Progenitor cell of endocrine pancreas (in vitro differentiated cells): ENCODE results near the gene VSIR. TPM values are rescaled to one million over a fixed set of nuclear protein-coding genes. Genes with fewer than 3 reads are reported as not detected.

Source experiments
- DNase-seq: peaks from one replicate; pipeline ENCODE4 v3.0.0; 2021; ENCODE audit warnings: low spot score; ENCODE audit not compliant: unreplicated experiment
- H3K27ac Mint-ChIP-seq: 2 replicates; pipeline ENCODE4 v1.8.0; 2021; ENCODE audit warnings: mild to moderate bottlenecking, moderate library complexity, mixed read lengths
- H3K27me3 Mint-ChIP-seq: 2 replicates; pipeline ENCODE4 v1.8.0; 2021; ENCODE audit warnings: mixed read lengths
- H3K36me3 Mint-ChIP-seq: 2 replicates; pipeline ENCODE4 v1.8.0; 2022; ENCODE audit warnings: mixed read lengths; ENCODE audit not compliant: insufficient read depth
- H3K4me1 Mint-ChIP-seq: 2 replicates; pipeline ENCODE4 v1.8.0; 2021; ENCODE audit warnings: low read depth, mixed read lengths
- H3K4me3 Mint-ChIP-seq: 2 replicates; pipeline ENCODE4 v1.8.0; 2021; ENCODE audit warnings: low read depth, mild to moderate bottlenecking, moderate library complexity, mixed read lengths
- H3K9me3 Mint-ChIP-seq: 2 replicates; pipeline ENCODE4 v1.8.0; 2021; ENCODE audit warnings: low read depth, mixed read lengths
- CTCF ChIP-seq: fragments of 200-600 bp; sonication (generic); IDR thresholded peaks from one replicate; pipeline ENCODE4 v1.5.0; 2021; ENCODE audit warnings: antibody characterized with exemption, mild to moderate bottlenecking; ENCODE audit not compliant: unreplicated experiment
- total RNA-seq: library from RNA; stranded (reverse); gene quantifications from 2 replicates; pipeline ENCODE4 v1.2.1, GENCODE V29; 2021

VSIR gene
- total RNA-seq, 1 donor from 2014 or later: 2.6 TPM

GRCh38 chr10:71804077-71804476 lies 30.8 kb upstream of the VSIR start:
- TF ChIP-seq CTCF: no peak
- Mint-ChIP-seq H3K36me3 (no peaks in the 10 kb centered on the region), H3K4me3 (no peak overlapping the region), H3K27ac (no peak overlapping the region), H3K4me1 (peaks cover 4% of the 10 kb centered on the region), H3K27me3 (peaks cover 25% of the 10 kb centered on the region), H3K9me3 (no peaks in the 10 kb centered on the region)
- no peak for DNase-seq

GRCh38 chr10:71802715-71803488 lies 29.6 kb upstream of the VSIR start:
- TF ChIP-seq CTCF: no peak
- peaks cover 4% of the 10 kb centered on the region for H3K4me1 Mint-ChIP-seq
- no peak overlapping the region for H3K4me3 Mint-ChIP-seq
- H3K36me3 Mint-ChIP-seq: no peaks in the 10 kb centered on the region
- no peaks in the 10 kb centered on the region for H3K9me3 Mint-ChIP-seq
- no peak overlapping the region for H3K27ac Mint-ChIP-seq
- DNase-seq: no peak
- H3K27me3 Mint-ChIP-seq: peaks cover 25% of the 10 kb centered on the region

- Mint-ChIP-seq H3K36me3 (no peaks in the 10 kb centered on the region), H3K4me1 (peaks cover 4% of the 10 kb centered on the region), H3K4me3 (no peak overlapping the region), H3K27me3 (peaks cover 25% of the 10 kb centered on the region), H3K9me3 (no peaks in the 10 kb centered on the region), H3K27ac (no peak overlapping the region)
- no peak for DNase-seq
- TF ChIP-seq CTCF: no peak
Observed at GRCh38 chr10:71802235-71802634, 28.9 kb upstream of the VSIR start.

GRCh38 chr10:71801361-71801760 lies 28.0 kb upstream of the VSIR start:
- DNase-seq: no peak
- Mint-ChIP-seq H3K36me3 (no peaks in the 10 kb centered on the region), H3K27me3 (peaks cover 28% of the 10 kb centered on the region), H3K4me1 (peaks cover 4% of the 10 kb centered on the region), H3K4me3 (no peak overlapping the region), H3K27ac (no peak overlapping the region), H3K9me3 (no peaks in the 10 kb centered on the region)
- TF ChIP-seq CTCF: no peak

DNA sequence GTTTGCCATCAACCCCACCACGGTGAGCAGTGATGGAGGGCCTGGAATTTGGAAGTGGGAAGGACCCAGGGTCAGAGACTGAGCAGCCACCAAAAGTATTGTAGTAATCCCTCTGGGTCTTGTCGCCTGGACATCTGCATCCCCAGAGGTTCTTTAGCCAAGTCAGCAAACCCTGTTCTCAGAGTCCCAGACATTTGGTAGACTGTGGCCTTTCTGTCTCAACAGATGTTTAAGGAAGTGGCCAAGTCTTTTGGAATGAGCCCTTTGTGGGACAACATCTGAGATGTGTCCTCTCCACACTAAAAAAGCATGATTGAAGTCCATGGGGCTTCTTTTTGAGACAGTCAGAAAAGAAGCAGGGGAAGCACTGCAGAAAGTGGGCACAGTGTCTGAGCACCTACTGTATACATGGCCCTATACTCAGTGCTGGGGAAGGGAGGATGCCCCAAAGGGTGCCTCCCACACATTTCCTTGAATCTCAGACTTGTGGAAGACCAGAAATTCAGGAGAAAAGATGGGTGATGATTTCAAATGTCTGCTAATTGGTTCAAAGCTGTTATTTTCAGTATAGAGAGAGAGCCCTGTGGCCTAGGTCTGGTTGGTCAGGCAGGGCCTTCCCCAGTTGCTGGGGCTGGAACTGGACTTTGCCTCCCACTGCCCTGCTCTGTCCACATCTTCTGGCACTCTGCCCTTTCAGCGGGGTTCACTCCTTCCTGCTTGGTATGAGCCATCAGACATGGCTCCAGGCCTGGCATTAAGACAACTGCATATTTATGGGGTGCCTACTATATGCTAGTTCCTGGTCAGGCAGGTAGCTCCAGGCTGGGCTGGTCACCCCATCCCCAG lies 26.5 kb upstream of the VSIR start:
- no peak overlapping the region for H3K27ac Mint-ChIP-seq
- peaks cover 2% of the 10 kb centered on the region for H3K4me1 Mint-ChIP-seq

More for the DNA sequence above, 26.5 kb upstream of the VSIR start:
- DNase-seq: no peak
- Mint-ChIP-seq H3K36me3 (no peaks in the 10 kb centered on the region), H3K27me3 (peaks cover 20% of the 10 kb centered on the region), H3K9me3 (no peaks in the 10 kb centered on the region), H3K4me3 (no peak overlapping the region)
- TF ChIP-seq CTCF: no peak
